Right cardiac atrium (tissue), 5 donors: ENCODE data around the gene PIGC. TPM values are rescaled to one million over a fixed set of nuclear protein-coding genes. Genes with fewer than 3 reads are reported as not detected.

Experiments used
- ATAC-seq, 2 donors: fragments of 200-7000 bp; cut with Tn5 transposase; one replicate each; pipeline versions ENCODE4 v1.8.0 to v1.9.1; 2020; ENCODE audit warnings: moderate library complexity in 2 of 2, mild to moderate bottlenecking in 1 of 2
- DNase-seq, 3 donors: peaks; one replicate each; pipeline ENCODE4 v3.0.0-alpha.2; 2020
- H3K27ac ChIP-seq: one replicate; pipeline ENCODE4 v1.5.1; 2013; ENCODE audit warnings: mild to moderate bottlenecking, low read length, control low read depth, moderate library complexity
- H3K27me3 ChIP-seq: one replicate; pipeline ENCODE4 v1.6.1; 2013; ENCODE audit not compliant: control insufficient read depth, insufficient read depth
- H3K4me1 ChIP-seq: one replicate; pipeline ENCODE4 v1.6.1; 2013; ENCODE audit warnings: low read length; ENCODE audit not compliant: control insufficient read depth, insufficient read depth
- H3K4me3 ChIP-seq: one replicate; pipeline ENCODE4 v1.5.1; 2013; ENCODE audit warnings: low read length, control low read depth
- H3K9me3 ChIP-seq: one replicate; pipeline ENCODE4 v1.6.1; 2013; ENCODE audit warnings: low read length; ENCODE audit not compliant: control insufficient read depth
- WGBS: extraction: QIAGEN DNeasy Blood & Tissue Kit; methylation state at CpG from one replicate; pipeline ENCODE4 v1.1.7; 2013; 5-methylcytosine and 5-hydroxymethylcytosine counted together
- intact Hi-C, 4 donors: fragments of 100-400 bp; cut with DNase I; formaldehyde crosslinking; loops; one replicate each; pipeline versions ENCODE4 v1.11.0 to v1.14.0; 2022 to 2023
- long read RNA-seq, 4 donors: library from polyadenylated mRNA; unstranded; transcript quantifications; one replicate each; pipeline ENCODE4 v2.0.0, GENCODE V29; 2020 to 2021
- polyA plus RNA-seq: library from polyadenylated mRNA; stranded (reverse); fragments of 200-250 nt; gene quantifications from one replicate; pipeline ENCODE4 v1.2.3, GENCODE V29; 2013
- total RNA-seq, 4 donors: library from RNA; stranded (reverse); fragmentation: NEBNext Ultra II Directional; extraction: Animal tissue kit (Norgen Biotek cat#: 25700); gene quantifications; one replicate each; pipeline ENCODE4 v1.2.1, GENCODE V29; 2021
- donor health status: healthy with polysubstance abuse.
- donor health status: DM: no; HTN: yes; CAD: no.
- donor health status: DM: no; HTN: no; CAD: no.
- donor health status: DM: no; HTN: yes; CAD: no; lungs with severe emphysema.
- donor health status: DM: yes; HTN: yes; CAD: no.

The PIGC gene
- total RNA-seq = 10 to 100 TPM; 15.0 to 19.1 (median 18.5) TPM
- 20.6 TPM for polyA plus RNA-seq
- long read RNA-seq, donor 1, transcript PIGC-201 (2 exons, 1,447 nt) = major isoform, 25 of 33 reads
- long read RNA-seq, donor 1, partial matches to known transcripts = 0 of 33 reads
- long read RNA-seq, donor 1, other reads (novel, unspliced or antisense) = 8 of 33 reads
- long read RNA-seq, donor 2, transcript PIGC-201 (2 exons, 1,447 nt) = major isoform, 9 of 16 reads
- long read RNA-seq, donor 2, partial matches to known transcripts = 0 of 16 reads
- long read RNA-seq, donor 2, other reads (novel, unspliced or antisense) = 7 of 16 reads
- long read RNA-seq, donor 3, transcript PIGC-202 (1 exons, 2,630 nt) = minor isoform, 6 of 83 reads
- long read RNA-seq, donor 3, transcript PIGC-201 (2 exons, 1,447 nt) = major isoform, 58 of 83 reads
- long read RNA-seq, donor 3, partial matches to known transcripts = 0 of 83 reads
- long read RNA-seq, donor 3, other reads (novel, unspliced or antisense) = 18 of 83 reads
- long read RNA-seq, donor 4, transcript PIGC-201 (2 exons, 1,447 nt) = major isoform, 9 of 20 reads
- long read RNA-seq, donor 4, partial matches to known transcripts = 0 of 20 reads
- long read RNA-seq, donor 4, other reads (novel, unspliced or antisense) = 11 of 20 reads

GRCh38 chr1:172443666-172444453 is at the start of gene PIGC:
Gene PIGC, minus strand, starts transcription at chr1:172444069. Its CDS starts 1,447 bp downstream, at chr1:172442622.
- DNase-seq = peak; percentile 90 to 97 (median 96)
- Histone ChIP-seq H3K27me3 (no peaks in the 10 kb centered on the region), H3K9me3 (no peaks in the 10 kb centered on the region), H3K27ac (peak within 1 kb of the TSS; percentile 70), H3K4me3 (peak within 1 kb of the TSS; percentile 98), H3K4me1 (peaks cover 4% of the 10 kb centered on the region)
- peak; percentile 98 to 99 for ATAC-seq
- intact Hi-C loops = loop anchor here in 1 of 4 donors (10.0 kb wide), 1 partner anchor 281 kb away; no protein-coding TSS in a partner anchor
- WGBS = 5% methylated on average over 43 of the region's 43 CpGs

DNA sequence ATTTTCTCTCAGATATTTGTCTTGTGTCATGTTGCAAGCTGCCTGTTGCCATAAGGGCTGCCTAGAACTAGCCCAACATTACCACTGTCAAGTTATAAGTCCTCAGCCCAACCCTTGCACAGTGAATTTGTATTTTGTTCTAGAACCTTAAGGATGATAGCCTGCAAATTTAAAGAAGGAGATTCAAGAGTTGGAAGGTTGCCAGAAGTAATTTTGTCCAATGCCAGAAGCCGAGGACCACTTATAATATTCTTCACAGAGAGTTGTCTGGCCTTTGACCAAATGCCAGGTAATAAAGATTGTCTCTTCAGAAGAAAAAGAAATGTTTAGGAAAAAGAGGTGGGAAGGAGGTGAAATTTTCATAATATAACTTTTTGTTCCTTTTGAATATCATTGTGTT is 48.6 kb upstream of the PIGC start:
- H3K27me3 ChIP-seq = no peaks in the 10 kb centered on the region
- WGBS = 72% methylated on average over 1 of the region's 1 CpG
- no peak overlapping the region for H3K27ac ChIP-seq
- DNase-seq (no peak), ATAC-seq (no peak)
- no peak overlapping the region for H3K4me3 ChIP-seq
- H3K9me3 ChIP-seq = no peaks in the 10 kb centered on the region
- peaks cover 2% of the 10 kb centered on the region for H3K4me1 ChIP-seq
- intact Hi-C loops = no loop called here

DNA sequence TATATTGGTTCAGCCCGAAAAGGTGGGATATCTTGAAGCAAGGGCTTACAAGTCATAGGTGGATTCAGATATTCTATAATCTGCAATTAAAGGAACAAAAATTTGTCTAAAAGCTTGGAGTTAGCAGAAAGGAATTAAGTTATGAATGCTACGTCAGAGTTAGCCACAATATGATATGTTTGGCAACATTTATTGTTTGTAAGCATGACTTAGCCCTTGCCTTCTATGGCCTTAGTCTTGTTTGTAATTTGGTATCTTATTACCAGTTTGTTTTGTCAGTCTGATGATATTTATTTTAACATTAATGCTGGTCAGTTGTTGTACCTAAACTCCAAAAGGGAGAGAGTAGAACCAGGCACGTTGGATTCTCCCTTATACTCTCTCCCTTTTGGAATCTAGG is 46.0 kb upstream of the PIGC start:
- H3K9me3 ChIP-seq = no peaks in the 10 kb centered on the region
- no peak overlapping the region for H3K27ac ChIP-seq
- H3K4me1 ChIP-seq = peaks cover 2% of the 10 kb centered on the region
- ATAC-seq = no peak
- 84% methylated on average over 3 of the region's 3 CpGs for WGBS
- H3K4me3 ChIP-seq = no peak overlapping the region
- DNase-seq = no peak
- intact Hi-C loops = no loop called here
- H3K27me3 ChIP-seq = no peaks in the 10 kb centered on the region

DNA sequence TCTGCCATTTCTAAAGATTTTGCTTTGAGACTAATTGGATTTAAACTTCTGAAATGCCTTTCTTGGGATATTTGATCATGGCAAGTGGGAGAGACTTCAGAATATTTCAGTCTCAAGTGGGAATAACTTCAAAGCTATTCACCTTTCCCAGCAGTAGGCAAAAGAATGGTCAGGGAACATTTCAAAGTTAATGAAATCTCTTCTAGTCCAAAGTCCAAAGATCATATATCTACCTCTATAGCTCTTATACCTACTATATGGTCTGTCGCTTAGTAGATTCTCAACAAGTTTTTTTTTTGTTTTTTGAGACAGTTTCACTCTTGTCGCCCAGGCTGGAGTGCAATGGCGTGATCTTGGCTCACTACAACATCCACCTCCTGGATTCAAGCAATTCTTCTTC is 44.5 kb upstream of the PIGC start:
- intact Hi-C loops = no loop called here
- ATAC-seq (no peak), DNase-seq (no peak)
- H3K4me3 ChIP-seq = no peak overlapping the region
- no peaks in the 10 kb centered on the region for H3K27me3 ChIP-seq
- WGBS = 96% methylated on average over 3 of the region's 3 CpGs
- peaks cover 2% of the 10 kb centered on the region for H3K4me1 ChIP-seq
- no peaks in the 10 kb centered on the region for H3K9me3 ChIP-seq
- no peak overlapping the region for H3K27ac ChIP-seq

- no peak overlapping the region for H3K4me3 ChIP-seq
- intact Hi-C loops = no loop called here
- no peak for DNase-seq
- WGBS = 66% methylated on average over 4 of the region's 4 CpGs
- no peaks in the 10 kb centered on the region for H3K27me3 ChIP-seq
- no peak overlapping the region for H3K27ac ChIP-seq
- peaks cover 2% of the 10 kb centered on the region for H3K4me1 ChIP-seq
- H3K9me3 ChIP-seq = no peaks in the 10 kb centered on the region
- no peak for ATAC-seq
These were observed 43.7 kb upstream of the PIGC start for GRCh38 chr1:172487550-172487949.

DNA sequence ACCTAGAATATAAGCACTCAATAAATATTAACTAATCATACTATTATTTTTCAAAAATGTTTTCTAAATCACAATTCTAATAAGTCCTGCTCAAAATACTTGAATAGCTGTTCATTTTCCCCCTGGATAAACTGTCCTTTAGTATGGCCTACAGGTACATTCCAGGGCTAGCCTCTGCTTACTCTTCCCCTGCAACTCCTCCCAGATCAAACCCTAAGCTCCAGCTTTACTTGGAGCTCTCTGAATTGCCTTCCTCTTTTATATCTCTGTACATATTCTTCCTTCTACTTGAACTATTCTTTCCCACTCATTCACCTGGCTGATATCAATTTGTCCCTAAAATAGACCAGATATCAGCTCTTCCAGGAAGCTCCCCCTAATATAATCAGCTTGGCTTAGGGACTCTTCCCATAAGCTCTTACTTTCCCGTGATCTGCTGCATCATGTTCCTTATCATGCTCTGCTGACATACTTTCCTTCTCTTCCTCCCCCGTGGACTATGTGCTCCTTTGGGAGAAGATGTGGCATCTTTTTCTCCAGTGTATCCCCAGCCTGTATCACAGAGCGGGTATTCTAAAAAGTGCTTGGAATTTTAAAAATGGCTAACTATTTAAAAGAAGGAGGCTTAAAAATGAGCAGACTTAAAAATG is 43.1 kb upstream of the PIGC start:
- Histone ChIP-seq H3K4me1 (peaks cover 2% of the 10 kb centered on the region), H3K9me3 (no peaks in the 10 kb centered on the region), H3K4me3 (no peak overlapping the region), H3K27me3 (no peaks in the 10 kb centered on the region), H3K27ac (no peak overlapping the region)
- ATAC-seq = no peak
- DNase-seq = no peak
- intact Hi-C loops = no loop called here
- WGBS = 29% methylated on average over 3 of the region's 3 CpGs

GRCh38 chr1:172485626-172486025 is 41.8 kb upstream of the PIGC start:
- H3K9me3 ChIP-seq = no peaks in the 10 kb centered on the region
- H3K27me3 ChIP-seq = no peaks in the 10 kb centered on the region
- no peak for ATAC-seq
- DNase-seq = no peak
- intact Hi-C loops = no loop called here
- H3K27ac ChIP-seq = no peak overlapping the region
- H3K4me3 ChIP-seq = no peak overlapping the region
- H3K4me1 ChIP-seq = peaks cover 2% of the 10 kb centered on the region
- 71% methylated on average over 5 of the region's 5 CpGs for WGBS

DNA sequence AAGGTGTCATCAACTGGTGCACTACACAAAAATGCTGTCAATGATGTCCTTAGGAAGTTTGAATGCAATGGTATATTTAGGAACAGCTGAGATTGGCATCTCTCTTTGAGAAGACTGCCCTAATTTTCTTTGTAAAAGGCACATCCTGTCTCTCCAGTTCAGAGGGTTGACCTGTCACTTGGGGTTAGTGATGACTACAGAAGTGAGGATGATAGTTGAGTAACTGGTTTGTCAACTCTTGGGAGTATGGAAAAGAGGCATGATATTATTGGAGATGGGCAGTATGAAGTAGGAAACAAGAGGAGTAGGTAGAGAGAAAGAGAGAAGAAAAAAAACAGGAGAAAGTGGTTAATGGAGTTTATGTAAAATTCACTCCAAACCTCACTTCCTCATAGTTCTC is 40.4 kb upstream of the PIGC start:
- intact Hi-C loops = no loop called here
- no peak overlapping the region for H3K27ac ChIP-seq
- no peaks in the 10 kb centered on the region for H3K9me3 ChIP-seq
- ATAC-seq (no peak), DNase-seq (no peak)
- H3K4me3 ChIP-seq = no peak overlapping the region
- peaks cover 2% of the 10 kb centered on the region for H3K4me1 ChIP-seq
- no peaks in the 10 kb centered on the region for H3K27me3 ChIP-seq

GRCh38 chr1:172483448-172483847 is 39.6 kb upstream of the PIGC start:
- Histone ChIP-seq H3K4me1 (peaks cover 2% of the 10 kb centered on the region), H3K27ac (no peak overlapping the region), H3K27me3 (no peaks in the 10 kb centered on the region), H3K4me3 (no peak overlapping the region), H3K9me3 (no peaks in the 10 kb centered on the region)
- ATAC-seq (no peak), DNase-seq (no peak)
- intact Hi-C loops = no loop called here

DNA sequence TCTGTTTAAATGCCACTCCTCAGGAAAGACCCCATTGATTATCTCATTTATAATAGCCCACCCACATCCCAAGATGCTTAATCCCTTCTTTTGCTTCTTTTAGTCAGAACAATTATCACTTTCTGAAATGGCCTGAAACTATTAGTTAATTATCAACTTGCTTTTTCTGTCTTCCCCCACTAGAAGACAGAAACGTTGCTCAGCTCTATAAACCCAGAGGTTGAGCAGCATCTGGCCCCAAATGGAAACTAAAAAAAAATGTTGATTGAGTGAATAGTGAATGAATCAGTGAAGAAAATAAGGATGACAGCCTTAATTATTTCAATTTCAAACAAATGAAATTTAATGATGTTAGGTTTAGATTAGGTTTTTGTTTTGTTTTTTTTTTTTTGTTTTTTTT is 38.2 kb upstream of the PIGC start:
- Histone ChIP-seq H3K9me3 (no peaks in the 10 kb centered on the region), H3K27ac (no peak overlapping the region), H3K27me3 (no peaks in the 10 kb centered on the region), H3K4me1 (peaks cover under 1% of the 10 kb centered on the region), H3K4me3 (no peak overlapping the region)
- no peak for DNase-seq
- WGBS = 0% methylated on average over 1 of the region's 1 CpG
- intact Hi-C loops = no loop called here
- ATAC-seq = no peak

GRCh38 chr1:172480431-172480830 is 36.6 kb upstream of the PIGC start:
- no peak overlapping the region for H3K4me3 ChIP-seq
- no peak for DNase-seq
- H3K27me3 ChIP-seq = no peaks in the 10 kb centered on the region
- H3K27ac ChIP-seq = no peak overlapping the region
- 83% methylated on average over 3 of the region's 3 CpGs for WGBS
- no peak for ATAC-seq
- no peaks in the 10 kb centered on the region for H3K4me1 ChIP-seq
- no peaks in the 10 kb centered on the region for H3K9me3 ChIP-seq
- intact Hi-C loops = no loop called here
